Right cardiac atrium (tissue), 5 donors: ENCODE data around the gene METTL2B. TPM values are rescaled to one million over a fixed set of nuclear protein-coding genes. Genes with fewer than 3 reads are reported as not detected.
"Not testable (repeated sequence)": the region's sequence is repeated elsewhere in the genome, so short reads cannot be mapped to it uniquely, and the experiment has no call there.

Experiments
- ATAC-seq, 2 donors: fragments of 200-7000 bp; cut with Tn5 transposase; one replicate each; pipeline versions ENCODE4 v1.8.0 to v1.9.1; 2020; ENCODE audit warnings: moderate library complexity in 2 of 2, mild to moderate bottlenecking in 1 of 2
- DNase-seq, 3 donors: peaks; one replicate each; pipeline ENCODE4 v3.0.0-alpha.2; 2020
- H3K27ac ChIP-seq: one replicate; pipeline ENCODE4 v1.5.1; 2013; ENCODE audit warnings: mild to moderate bottlenecking, low read length, control low read depth, moderate library complexity
- H3K27me3 ChIP-seq: one replicate; pipeline ENCODE4 v1.6.1; 2013; ENCODE audit not compliant: control insufficient read depth, insufficient read depth
- H3K4me1 ChIP-seq: one replicate; pipeline ENCODE4 v1.6.1; 2013; ENCODE audit warnings: low read length; ENCODE audit not compliant: control insufficient read depth, insufficient read depth
- H3K4me3 ChIP-seq: one replicate; pipeline ENCODE4 v1.5.1; 2013; ENCODE audit warnings: low read length, control low read depth
- H3K9me3 ChIP-seq: one replicate; pipeline ENCODE4 v1.6.1; 2013; ENCODE audit warnings: low read length; ENCODE audit not compliant: control insufficient read depth
- WGBS: extraction: QIAGEN DNeasy Blood & Tissue Kit; methylation state at CpG from one replicate; pipeline ENCODE4 v1.1.7; 2013; 5-methylcytosine and 5-hydroxymethylcytosine counted together
- intact Hi-C, 4 donors: fragments of 100-400 bp; cut with DNase I; formaldehyde crosslinking; loops; one replicate each; pipeline versions ENCODE4 v1.11.0 to v1.14.0; 2022 to 2023
- polyA plus RNA-seq: library from polyadenylated mRNA; stranded (reverse); fragments of 200-250 nt; gene quantifications from one replicate; pipeline ENCODE4 v1.2.3, GENCODE V29; 2013
- total RNA-seq, 4 donors: library from RNA; stranded (reverse); fragmentation: NEBNext Ultra II Directional; extraction: Animal tissue kit (Norgen Biotek cat#: 25700); gene quantifications; one replicate each; pipeline ENCODE4 v1.2.1, GENCODE V29; 2021
- donor health status: healthy with polysubstance abuse.
- donor health status: DM: no; HTN: yes; CAD: no.
- donor health status: DM: no; HTN: no; CAD: no.
- donor health status: DM: no; HTN: yes; CAD: no; lungs with severe emphysema.
- donor health status: DM: yes; HTN: yes; CAD: no.

The METTL2B gene
- total and polyA plus RNA-seq, 5 donors: 11.7 to 23.1 (median 20.4) TPM

DNA sequence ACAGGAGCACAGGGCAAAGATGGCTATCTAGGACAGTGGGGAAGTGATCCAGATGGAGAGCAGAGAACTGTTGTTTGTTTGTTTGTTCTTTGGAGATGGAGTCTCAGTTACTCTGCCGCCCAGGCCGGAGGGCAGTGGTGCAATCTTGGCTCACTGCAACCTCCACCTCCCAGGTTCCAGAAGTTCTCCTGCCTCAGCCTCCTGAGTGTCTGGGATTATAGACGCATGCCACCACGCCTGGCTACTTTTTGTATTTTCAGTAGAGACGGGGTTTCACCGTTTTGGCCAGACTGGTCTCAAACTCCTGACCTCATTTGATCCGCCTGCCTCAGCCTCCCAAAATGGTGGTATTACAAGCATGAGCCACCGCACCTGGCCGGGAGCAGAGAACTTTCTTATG lies 20.9 kb downstream of the METTL2B start:
- H3K9me3 ChIP-seq: no peaks in the 10 kb centered on the region
- 95% methylated on average over 9 of the region's 9 CpGs for WGBS

GRCh38 chr7:128505416-128505815 lies 28.9 kb downstream of the METTL2B start:
- H3K27me3 ChIP-seq, DNase-seq, ATAC-seq, H3K4me1 ChIP-seq, H3K9me3 ChIP-seq, intact Hi-C loops, H3K27ac ChIP-seq, H3K4me3 ChIP-seq: not testable (repeated sequence)
- 86% methylated on average over 2 of the region's 2 CpGs for WGBS

More for the DNA sequence above, 20.9 kb downstream of the METTL2B start:
- intact Hi-C loops: no loop called here
- no peak for DNase-seq
- Histone ChIP-seq H3K4me3 (no peak overlapping the region), H3K27ac (no peak overlapping the region), H3K27me3 (no peaks in the 10 kb centered on the region), H3K4me1 (no peaks in the 10 kb centered on the region)
- ATAC-seq: no peak

DNA sequence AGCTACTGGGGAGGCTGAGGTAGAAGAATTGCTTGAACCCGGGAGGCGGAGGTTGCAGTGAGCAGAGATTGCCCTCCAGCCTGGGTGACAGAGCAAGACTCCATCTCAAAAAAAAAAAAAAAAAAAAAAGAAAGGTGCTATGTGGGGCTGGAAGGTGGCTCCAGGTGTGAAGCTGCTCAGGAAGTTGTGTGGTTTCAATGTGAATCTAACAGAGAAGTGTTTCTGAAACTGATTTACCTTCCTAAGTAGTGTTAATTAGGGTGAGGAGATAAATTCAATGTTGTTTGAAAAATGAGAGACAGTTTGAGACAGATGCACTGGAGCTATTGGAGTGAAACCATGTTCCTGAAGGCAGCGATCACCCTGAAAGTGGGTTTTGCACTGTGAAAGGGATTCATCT lies 30.3 kb downstream of the METTL2B start:
- not testable (repeated sequence) for DNase-seq

DNA sequence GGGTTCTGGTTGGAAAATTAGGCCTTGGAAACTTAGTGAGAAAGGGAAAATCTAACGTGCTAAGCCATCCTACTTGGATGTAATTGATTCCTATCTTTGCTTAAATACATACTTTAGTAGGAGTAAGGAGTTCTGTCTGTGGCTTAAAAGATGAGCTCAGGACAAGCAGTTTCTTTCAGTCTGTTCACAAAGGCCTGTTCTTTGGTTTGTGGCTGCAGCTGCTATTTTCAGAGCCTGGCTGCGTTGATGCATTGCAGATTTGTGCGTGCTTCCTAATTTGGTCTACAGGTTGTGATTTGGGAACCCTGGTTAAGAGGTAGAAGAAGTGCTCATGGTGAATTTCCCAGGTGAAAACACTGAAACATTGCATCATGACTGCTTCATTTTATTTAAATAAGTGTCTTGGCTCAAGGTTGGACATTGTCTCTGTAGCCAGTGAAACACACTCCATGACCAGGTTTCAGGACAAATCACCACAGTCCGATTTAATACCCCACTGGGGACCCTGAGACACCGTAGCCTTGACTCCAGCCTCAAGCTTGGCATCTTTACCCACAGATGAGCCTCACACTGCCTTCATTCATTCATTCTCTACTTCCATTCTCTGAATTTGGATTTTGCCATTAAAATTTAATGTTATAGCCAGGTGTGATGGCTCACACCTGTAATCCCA lies 30.9 kb downstream of the METTL2B start:
- H3K4me1 ChIP-seq, H3K27me3 ChIP-seq, H3K9me3 ChIP-seq, H3K27ac ChIP-seq, intact Hi-C loops, DNase-seq, ATAC-seq, H3K4me3 ChIP-seq: not testable (repeated sequence)
- 86% methylated on average over 5 of the region's 5 CpGs for WGBS

More for the DNA sequence above, 30.3 kb downstream of the METTL2B start:
- H3K9me3 ChIP-seq, H3K27me3 ChIP-seq, H3K4me1 ChIP-seq, H3K27ac ChIP-seq, intact Hi-C loops, ATAC-seq, H3K4me3 ChIP-seq: not testable (repeated sequence)
- WGBS: 89% methylated on average over 3 of the region's 3 CpGs

DNA sequence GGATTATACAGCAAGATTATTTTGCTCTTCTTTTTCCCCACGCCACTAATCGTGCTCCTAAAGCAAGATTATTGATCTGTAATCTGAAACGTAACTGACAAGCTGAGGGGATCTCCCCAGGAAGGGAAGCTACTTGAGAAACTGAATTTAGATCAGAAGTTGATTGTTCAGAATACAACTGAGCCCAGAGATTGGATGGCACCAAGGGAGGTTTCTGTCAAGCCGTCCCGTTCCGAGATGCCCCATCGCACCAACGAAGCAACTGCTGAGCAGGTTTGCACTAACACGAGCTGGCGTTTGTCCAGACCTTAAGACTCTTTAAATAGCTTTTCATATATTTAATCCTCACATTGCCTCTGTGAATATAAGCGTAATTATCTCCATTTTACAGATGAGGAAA lies 35.1 kb downstream of the METTL2B start:
- H3K27ac ChIP-seq, DNase-seq, H3K9me3 ChIP-seq, H3K4me3 ChIP-seq, intact Hi-C loops, H3K4me1 ChIP-seq, H3K27me3 ChIP-seq, ATAC-seq: not testable (repeated sequence)
- 81% methylated on average over 11 of the region's 11 CpGs for WGBS

DNA sequence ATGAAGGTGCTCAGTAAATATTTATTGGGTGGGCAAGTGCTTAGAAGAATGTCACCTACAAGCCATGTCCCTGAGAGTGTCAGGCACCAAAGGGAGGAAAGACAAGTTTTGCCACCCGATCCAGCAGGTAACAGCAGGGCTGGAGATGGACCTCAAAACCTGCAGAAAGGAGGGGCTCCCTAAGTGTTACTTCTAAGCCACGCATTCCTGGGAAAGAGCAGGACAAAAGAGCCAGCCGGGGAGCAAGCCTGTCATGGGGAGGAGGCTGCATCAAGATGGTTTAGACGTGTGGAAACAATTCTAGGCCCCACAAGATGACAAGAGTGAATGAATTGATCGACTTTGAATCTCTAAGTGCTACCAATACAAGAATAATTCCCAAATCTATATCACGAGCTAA lies 38.7 kb downstream of the METTL2B start:
- 62% methylated on average over 6 of the region's 6 CpGs for WGBS
- DNase-seq, H3K27me3 ChIP-seq, intact Hi-C loops, H3K27ac ChIP-seq, ATAC-seq, H3K9me3 ChIP-seq, H3K4me3 ChIP-seq, H3K4me1 ChIP-seq: not testable (repeated sequence)

DNA sequence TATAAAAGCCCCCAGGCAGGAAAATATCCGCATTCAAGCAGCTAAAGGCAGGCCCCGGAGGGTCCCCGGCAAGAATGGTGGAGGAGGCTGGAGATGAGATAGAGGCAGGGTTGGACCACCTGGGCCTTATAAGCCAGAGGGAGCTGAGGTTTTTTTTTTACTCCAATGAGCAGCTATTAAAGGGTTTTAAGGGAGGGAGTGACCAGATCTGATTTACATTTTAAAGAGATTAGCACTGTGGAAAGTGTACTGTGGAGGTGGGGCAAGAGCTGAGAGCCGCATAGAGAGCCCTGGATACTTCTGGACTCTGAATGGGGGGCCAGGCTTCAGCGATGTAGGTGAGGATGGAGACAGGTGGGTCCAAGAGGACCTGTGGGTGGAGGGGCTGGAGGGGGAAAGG lies 40.5 kb downstream of the METTL2B start:
- whole genome bisulfite sequencing: 56% methylated on average over 5 of the region's 5 CpGs
- H3K4me1 ChIP-seq, H3K9me3 ChIP-seq, H3K27me3 ChIP-seq, H3K4me3 ChIP-seq, ATAC-seq, intact Hi-C loops, H3K27ac ChIP-seq, DNase-seq: not testable (repeated sequence)

- H3K9me3 ChIP-seq, H3K4me3 ChIP-seq, H3K27ac ChIP-seq, H3K4me1 ChIP-seq, intact Hi-C loops, H3K27me3 ChIP-seq: not testable (repeated sequence)
- ATAC-seq (peak; percentile 77 to 85), DNase-seq (peak; percentile 83 to 91 (median 91))
- WGBS: 25% methylated on average over 5 of the region's 7 CpGs
Observed at GRCh38 chr7:128523226-128523931, 46.8 kb downstream of the METTL2B start.

- H3K27me3 ChIP-seq, H3K4me3 ChIP-seq, H3K4me1 ChIP-seq, H3K27ac ChIP-seq, DNase-seq, intact Hi-C loops, ATAC-seq, H3K9me3 ChIP-seq: not testable (repeated sequence)
- 49% methylated on average over 9 of the region's 9 CpGs for WGBS
Observed at GRCh38 chr7:128523932-128524524, 47.5 kb downstream of the METTL2B start.

DNA sequence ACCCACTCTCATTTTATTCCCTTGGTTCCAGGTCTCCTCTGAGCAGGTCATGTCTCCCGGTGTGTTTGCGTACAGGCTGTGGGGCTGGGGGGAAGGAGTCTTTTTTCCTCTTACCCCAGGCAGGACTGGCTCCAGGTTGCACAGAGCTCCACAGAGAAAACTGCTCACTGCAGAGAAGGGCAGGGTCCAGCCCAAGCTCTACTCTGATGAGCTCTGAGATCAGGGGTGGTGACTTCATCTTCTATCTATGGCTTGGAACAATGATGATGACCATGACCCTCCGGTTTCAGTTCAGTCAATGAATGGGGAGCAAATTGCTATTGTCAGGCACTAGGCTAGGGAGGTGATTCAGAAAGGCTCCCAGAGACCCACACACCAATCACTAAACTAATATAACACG lies 49.0 kb downstream of the METTL2B start:
- H3K27ac ChIP-seq, H3K9me3 ChIP-seq, DNase-seq, H3K4me3 ChIP-seq, H3K27me3 ChIP-seq, H3K4me1 ChIP-seq, intact Hi-C loops: not testable (repeated sequence)
- WGBS: 70% methylated on average over 4 of the region's 4 CpGs
- ATAC-seq: peak in 1 of 2 donors; percentile 19

- intact Hi-C loops, H3K4me3 ChIP-seq, H3K27me3 ChIP-seq, H3K9me3 ChIP-seq, ATAC-seq, H3K4me1 ChIP-seq, DNase-seq, H3K27ac ChIP-seq: not testable (repeated sequence)
- 72% methylated on average over 3 of the region's 3 CpGs for WGBS
Observed at GRCh38 chr7:128526062-128526466, 49.5 kb downstream of the METTL2B start.
